ENCODE results near the gene HGF. TPM values are rescaled to one million over a fixed set of nuclear protein-coding genes. Genes with fewer than 3 reads are reported as not detected.

The HGF gene
- polyA plus RNA-seq, 1 of the 3 experiments (the other 2 are of a cell fraction), result 1.5 TPM

DNA sequence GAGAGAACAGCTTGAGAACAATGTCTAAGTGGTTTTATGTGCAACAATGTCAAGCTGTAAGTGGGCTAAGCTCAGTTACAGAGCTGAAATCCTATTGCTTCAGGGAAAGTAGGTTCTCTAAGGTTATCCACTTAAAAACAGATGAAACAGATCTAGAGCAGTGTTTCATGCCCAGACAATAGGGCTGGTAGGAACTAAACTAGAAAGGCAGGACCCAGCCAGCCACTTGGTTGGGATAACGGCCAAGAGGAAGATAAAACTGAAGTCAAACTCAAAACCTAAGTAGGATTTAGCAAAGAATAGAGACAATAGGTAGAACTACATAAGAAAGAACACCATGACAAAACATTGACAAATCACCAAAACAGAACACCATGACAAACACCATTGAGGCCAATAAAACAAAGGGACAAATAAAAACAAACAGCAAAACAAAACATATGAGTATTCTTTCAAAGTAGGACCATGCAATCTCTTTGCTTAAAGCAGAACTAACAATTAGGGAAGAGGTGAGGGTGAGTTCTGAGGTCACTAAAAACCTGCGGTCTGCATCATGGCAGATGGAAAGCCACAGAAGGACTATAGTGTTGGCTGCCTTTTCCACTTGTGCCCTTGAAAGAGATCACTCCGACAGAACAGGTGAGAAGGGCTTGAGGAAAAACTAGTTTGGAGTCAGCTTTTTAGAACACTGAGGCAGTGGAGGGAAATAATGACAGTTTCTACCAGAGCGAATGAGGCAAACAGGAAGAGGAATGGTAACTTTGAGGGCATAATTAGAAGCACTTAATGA is 81.0 kb downstream of the HGF start:
- Histone ChIP-seq H3K4me3 (ENCODE audit: low read depth in 2 of 2, low read length in 1 of 2) (no peak overlapping the region), H2AFZ (ENCODE audit: low read depth) (0 out of 2 replicates have a peak overlapping the region, but pooled peaks have one; percentile 1), H3K79me2 (ENCODE audit: insufficient read depth) (no peaks in the 10 kb centered on the region), H3K27me3 (ENCODE audit: insufficient read depth) (no peaks in the 10 kb centered on the region), H3K27ac (ENCODE audit: low read depth in 2 of 2, low read length in 1 of 2) (peak overlapping the region in 1 of 2 experiments; percentile 29; a peak in 1 of 4 replicates), H3K36me3 (replicated peaks in 1 of 2; ENCODE audit: control insufficient read depth in 1 of 2, insufficient read depth in 2 of 2, low read length in 1 of 2) (no peaks in the 10 kb centered on the region), H3K4me1 (ENCODE audit: control insufficient read depth in 1 of 2, insufficient read depth in 2 of 2, low read depth in 1 of 2, low read length in 1 of 2) (peaks cover 21 to 29% of the 10 kb centered on the region in 2 experiments; a peak in 3 of 4 replicates), H4K20me1 (ENCODE audit: insufficient read depth) (no peaks in the 10 kb centered on the region), H3K9me3 (no peaks in the 10 kb centered on the region), H3F3A (replicated peaks; ENCODE audit: insufficient read depth) (peaks cover 6% of the 10 kb centered on the region), H3K9me2 (no peaks in the 10 kb centered on the region), H3K9ac (no peak overlapping the region), H3K4me2 (no peak overlapping the region)
- DNase-seq, result no peak
- WGBS (ENCODE audit: low lambda C conversion rate), result 95% methylated on average over 4 of the region's 4 CpGs
- TF ChIP-seq GABPA (IDR thresholded peaks at IDR 0.05; ENCODE audit: low read depth) (no peak), NRF1 (IDR thresholded peaks at IDR 0.05; ENCODE audit: low read depth, low read length) (no peak), TAF1 (IDR thresholded peaks at IDR 0.05; ENCODE audit: borderline replicate concordance, low read depth, low read length) (no peak)
- ChIA-PET POLR2A (no interaction called here), CTCF (interaction anchor here (1.1 to 2.6 kb wide), 2 partner anchors 9 to 188 kb away, joined by 3 to 11 read pairs; no protein-coding TSS in a partner anchor)

- H3K4me3 ChIP-seq (ENCODE audit: low read depth in 2 of 2, low read length in 1 of 2), result no peak overlapping the region
- H3K4me1 ChIP-seq (ENCODE audit: control insufficient read depth in 1 of 2, insufficient read depth in 2 of 2, low read depth in 1 of 2, low read length in 1 of 2), result peaks cover 22 to 46% of the 10 kb centered on the region in 2 experiments; a peak in 3 of 4 replicates
- no peaks in the 10 kb centered on the region for H3K27me3 ChIP-seq (ENCODE audit: insufficient read depth)
- H3K9me2 ChIP-seq, result no peaks in the 10 kb centered on the region
- POLR2A ChIA-PET, result no interaction called here
- no peak overlapping the region for H2AFZ ChIP-seq (ENCODE audit: low read depth)
- no peak for DNase-seq
- no peak overlapping the region for H3K4me2 ChIP-seq
- no peaks in the 10 kb centered on the region for H4K20me1 ChIP-seq (ENCODE audit: insufficient read depth)
- CTCF ChIA-PET, result interaction anchor here (0.9 to 2.6 kb wide), 2 partner anchors 107 to 187 kb away, joined by 3 to 11 read pairs; no protein-coding TSS in a partner anchor
- no peaks in the 10 kb centered on the region for H3K36me3 ChIP-seq (replicated peaks in 1 of 2; ENCODE audit: control insufficient read depth in 1 of 2, insufficient read depth in 2 of 2, low read length in 1 of 2)
- H3K79me2 ChIP-seq (ENCODE audit: insufficient read depth), result no peaks in the 10 kb centered on the region
- no peak overlapping the region for H3K9ac ChIP-seq
- H3K27ac ChIP-seq (ENCODE audit: low read depth in 2 of 2, low read length in 1 of 2), result no peak overlapping the region
- peaks cover 6% of the 10 kb centered on the region for H3F3A ChIP-seq (replicated peaks; ENCODE audit: insufficient read depth)
- no peaks in the 10 kb centered on the region for H3K9me3 ChIP-seq
- TF ChIP-seq MEF2A (IDR thresholded peaks at IDR 0.05; ENCODE audit: borderline replicate concordance, low read depth) (no peak), GABPA (IDR thresholded peaks at IDR 0.05; ENCODE audit: low read depth) (no peak), IRF3 (IDR thresholded peaks at IDR 0.05; ENCODE audit: low read depth, low read length) (no peak), RFX5 (IDR thresholded peaks at IDR 0.05; ENCODE audit: low read length) (no peak), SIN3A (IDR thresholded peaks at IDR 0.05; ENCODE audit: borderline replicate concordance, low read depth, low read length) (no peak), MXI1 (IDR thresholded peaks at IDR 0.05; ENCODE audit: low read depth, low read length) (no peak), SMC3 (IDR thresholded peaks at IDR 0.05; ENCODE audit: low read depth, low read length) (no peak), YY1 (IDR thresholded peaks at IDR 0.05; ENCODE audit: low read depth) (no peak)
- TF ChIP-seq, protein P1, sequence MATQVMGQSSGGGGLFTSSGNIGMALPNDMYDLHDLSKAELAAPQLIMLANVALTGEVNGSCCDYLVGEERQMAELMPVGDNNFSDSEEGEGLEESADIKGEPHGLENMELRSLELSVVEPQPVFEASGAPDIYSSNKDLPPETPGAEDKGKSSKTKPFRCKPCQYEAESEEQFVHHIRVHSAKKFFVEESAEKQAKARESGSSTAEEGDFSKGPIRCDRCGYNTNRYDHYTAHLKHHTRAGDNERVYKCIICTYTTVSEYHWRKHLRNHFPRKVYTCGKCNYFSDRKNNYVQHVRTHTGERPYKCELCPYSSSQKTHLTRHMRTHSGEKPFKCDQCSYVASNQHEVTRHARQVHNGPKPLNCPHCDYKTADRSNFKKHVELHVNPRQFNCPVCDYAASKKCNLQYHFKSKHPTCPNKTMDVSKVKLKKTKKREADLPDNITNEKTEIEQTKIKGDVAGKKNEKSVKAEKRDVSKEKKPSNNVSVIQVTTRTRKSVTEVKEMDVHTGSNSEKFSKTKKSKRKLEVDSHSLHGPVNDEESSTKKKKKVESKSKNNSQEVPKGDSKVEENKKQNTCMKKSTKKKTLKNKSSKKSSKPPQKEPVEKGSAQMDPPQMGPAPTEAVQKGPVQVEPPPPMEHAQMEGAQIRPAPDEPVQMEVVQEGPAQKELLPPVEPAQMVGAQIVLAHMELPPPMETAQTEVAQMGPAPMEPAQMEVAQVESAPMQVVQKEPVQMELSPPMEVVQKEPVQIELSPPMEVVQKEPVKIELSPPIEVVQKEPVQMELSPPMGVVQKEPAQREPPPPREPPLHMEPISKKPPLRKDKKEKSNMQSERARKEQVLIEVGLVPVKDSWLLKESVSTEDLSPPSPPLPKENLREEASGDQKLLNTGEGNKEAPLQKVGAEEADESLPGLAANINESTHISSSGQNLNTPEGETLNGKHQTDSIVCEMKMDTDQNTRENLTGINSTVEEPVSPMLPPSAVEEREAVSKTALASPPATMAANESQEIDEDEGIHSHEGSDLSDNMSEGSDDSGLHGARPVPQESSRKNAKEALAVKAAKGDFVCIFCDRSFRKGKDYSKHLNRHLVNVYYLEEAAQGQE (IDR thresholded peaks at IDR 0.05; ENCODE audit: low read depth, low read length), result no peak
- TF ChIP-seq, protein P2, sequence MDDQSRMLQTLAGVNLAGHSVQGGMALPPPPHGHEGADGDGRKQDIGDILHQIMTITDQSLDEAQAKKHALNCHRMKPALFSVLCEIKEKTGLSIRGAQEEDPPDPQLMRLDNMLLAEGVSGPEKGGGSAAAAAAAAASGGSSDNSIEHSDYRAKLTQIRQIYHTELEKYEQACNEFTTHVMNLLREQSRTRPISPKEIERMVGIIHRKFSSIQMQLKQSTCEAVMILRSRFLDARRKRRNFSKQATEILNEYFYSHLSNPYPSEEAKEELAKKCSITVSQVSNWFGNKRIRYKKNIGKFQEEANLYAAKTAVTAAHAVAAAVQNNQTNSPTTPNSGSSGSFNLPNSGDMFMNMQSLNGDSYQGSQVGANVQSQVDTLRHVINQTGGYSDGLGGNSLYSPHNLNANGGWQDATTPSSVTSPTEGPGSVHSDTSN (IDR thresholded peaks at IDR 0.05), result no peak
These were observed 82.8 kb downstream of the HGF start for GRCh38 chr7:81687062-81687461.

All from SK-N-SH (cell line).